ENCODE measurements around the gene TMEM43.

- TF ChIP-seq POLR2A (IDR thresholded peaks at IDR 0.05), result no peak
- TF ChIP-seq CTCF (IDR thresholded peaks at IDR 0.05), result no peak
These were observed 4.5 kb upstream of the TMEM43 start for GRCh38 chr3:14120111-14120920.
